Stomach (tissue), 8 donors: Measurements from ENCODE around the gene PSORS1C1. TPM values are rescaled to one million over a fixed set of nuclear protein-coding genes. Genes with fewer than 3 reads are reported as not detected.

Source experiments
- polyA plus RNA-seq, 3 donors: library from polyadenylated mRNA; stranded (reverse); fragments of 200-250 nt; gene quantifications; one replicate each; pipeline ENCODE4 v1.2.3, GENCODE V29; 2013
- small RNA-seq, 4 donors: library from RNA; depleted of rRNA; stranded (forward); fragments of <200 nt; gene quantifications; one replicate each; pipeline ENCODE3, GENCODE V24; 2016
- total RNA-seq, 5 donors: library from RNA; depleted of rRNA; stranded (reverse); fragments of >200 nt; gene quantifications; one replicate each; pipeline versions ENCODE4 v1.1.0 to v1.2.3, GENCODE V29; 2014 to 2016
- donor health status: healthy with polysubstance abuse.
- donor health status: Bipolar disorder and iron deficiency.
- donor health status: healthy.

The PSORS1C1 gene
- total and polyA plus RNA-seq, 8 donors, result 2.7 to 7.4 (median 3.9) TPM; not detected in 1

Small RNA genes lying within 50 kb of the gene (small RNA-seq; reads per million reads assigned to genes)
- gene POLR2LP1 (0 reads per million in 4 donors), gene RNU6-1133P (0 reads per million in 4 donors)

Other genes with a start within 250 kb of the PSORS1C1 start
- gene DDR1, start 230.3 kb upstream of the PSORS1C1 start, total RNA-seq, result 100 to 1,000 TPM in 3 of 5 donors, 10 to 100 TPM in 2; 51.3 to 144 (median 109) TPM
- 10 to 100 TPM; 17.6 to 88.7 (median 49.4) TPM for gene DDR1, start 230.3 kb upstream of the PSORS1C1 start, polyA plus RNA-seq
- 10 to 100 TPM in 2 of 5 donors, 1 to 10 TPM in 3; 3.9 to 67.4 (median 8.1) TPM for gene GTF2H4, start 206.6 kb upstream of the PSORS1C1 start, total RNA-seq
- 10 to 100 TPM; 15.3 to 29.6 (median 17.6) TPM for gene GTF2H4, start 206.6 kb upstream of the PSORS1C1 start, polyA plus RNA-seq
- 10 to 100 TPM in 4 of 5 donors, 1 to 10 TPM in 1; 1.2 to 61.6 (median 22.7) TPM for gene VARS2, start 200.6 kb upstream of the PSORS1C1 start, total RNA-seq
- 10 to 100 TPM; 17.9 to 21.8 (median 18.5) TPM for gene VARS2, start 200.6 kb upstream of the PSORS1C1 start, polyA plus RNA-seq
- 10 to 100 TPM in 1 of 5 donors, 1 to 10 TPM in 1, not detected in 3; 2.8 to 15.2 TPM for gene SFTA2, start 182.6 kb upstream of the PSORS1C1 start, total RNA-seq
- 10 to 100 TPM; 10.2 to 94.7 (median 44.1) TPM for gene SFTA2, start 182.6 kb upstream of the PSORS1C1 start, polyA plus RNA-seq
- gene MUCL3, start 173.8 kb upstream of the PSORS1C1 start, total RNA-seq, result 100 to 1,000 TPM in 3 of 5 donors, 10 to 100 TPM in 1, under 1 TPM in 1; 0.87 to 346 (median 168) TPM
- gene MUCL3, start 173.8 kb upstream of the PSORS1C1 start, polyA plus RNA-seq, result 10 to 100 TPM; 17.5 to 83.3 (median 39.6) TPM
- gene MUC21, start 131.1 kb upstream of the PSORS1C1 start, total RNA-seq, result 1 to 10 TPM in 2 of 5 donors, under 1 TPM in 2, not detected in 1; 0.18 to 4.9 (median 1.2) TPM
- gene MUC21, start 131.1 kb upstream of the PSORS1C1 start, polyA plus RNA-seq, result 100 to 1,000 TPM in 1 of 3 donors, 1 to 10 TPM in 2; 1.2 to 131 (median 1.6) TPM
- gene MUC22, start 104.3 kb upstream of the PSORS1C1 start, total RNA-seq, result not detected
- gene MUC22, start 104.3 kb upstream of the PSORS1C1 start, polyA plus RNA-seq, result under 1 TPM in 1 of 3 donors, not detected in 2; 0.65 TPM
- not detected for gene C6orf15, start 2.2 kb upstream of the PSORS1C1 start, total RNA-seq
- gene C6orf15, start 2.2 kb upstream of the PSORS1C1 start, polyA plus RNA-seq, result not detected
- not detected for gene CDSN, start 5.6 kb downstream of the PSORS1C1 start, total RNA-seq
- gene CDSN, start 5.6 kb downstream of the PSORS1C1 start, polyA plus RNA-seq, result under 1 TPM in 1 of 3 donors, not detected in 2; 0.05 TPM
- under 1 TPM in 1 of 5 donors, not detected in 4; 0.73 TPM for gene PSORS1C2, start 24.3 kb downstream of the PSORS1C1 start, total RNA-seq
- 1 to 10 TPM in 1 of 3 donors, not detected in 2; 1.6 TPM for gene PSORS1C2, start 24.3 kb downstream of the PSORS1C1 start, polyA plus RNA-seq
- gene CCHCR1, start 43.0 kb downstream of the PSORS1C1 start, total RNA-seq, result 100 to 1,000 TPM in 1 of 5 donors, 10 to 100 TPM in 3, 1 to 10 TPM in 1; 9.7 to 201 (median 24.5) TPM
- 10 to 100 TPM; 11.8 to 21.0 (median 12.3) TPM for gene CCHCR1, start 43.0 kb downstream of the PSORS1C1 start, polyA plus RNA-seq
- gene TCF19, start 43.8 kb downstream of the PSORS1C1 start, total RNA-seq, result 10 to 100 TPM in 1 of 5 donors, 1 to 10 TPM in 4; 5.8 to 16.1 (median 7.1) TPM
- 1 to 10 TPM; 5.0 to 7.7 (median 7.7) TPM for gene TCF19, start 43.8 kb downstream of the PSORS1C1 start, polyA plus RNA-seq
- 100 to 1,000 TPM in 2 of 5 donors, 10 to 100 TPM in 2, not detected in 1; 47.5 to 155 (median 113) TPM for gene POU5F1, start 55.9 kb downstream of the PSORS1C1 start, total RNA-seq
- gene POU5F1, start 55.9 kb downstream of the PSORS1C1 start, polyA plus RNA-seq, result 10 to 100 TPM in 1 of 3 donors, 1 to 10 TPM in 2; 2.6 to 13.0 (median 6.5) TPM
- 100 to 1,000 TPM; 170 to 500 (median 237) TPM for gene HLA-C, start 157.3 kb downstream of the PSORS1C1 start, total RNA-seq
- gene HLA-C, start 157.3 kb downstream of the PSORS1C1 start, polyA plus RNA-seq, result 100 to 1,000 TPM in 2 of 3 donors, 10 to 100 TPM in 1; 92.7 to 295 (median 133) TPM
- 1,000 to 10,000 TPM in 3 of 5 donors, 100 to 1,000 TPM in 2; 134 to 1,907 (median 1,119) TPM for gene HLA-B, start 242.4 kb downstream of the PSORS1C1 start, total RNA-seq
- 100 to 1,000 TPM; 302 to 830 (median 436) TPM for gene HLA-B, start 242.4 kb downstream of the PSORS1C1 start, polyA plus RNA-seq